HepG2 (cell line): ENCODE measurements around the gene SPATC1L. TPM values are rescaled to one million over a fixed set of nuclear protein-coding genes. Genes with fewer than 3 reads are reported as not detected.

ENCODE experiments used
- CENPT ChIP-seq: sonication (generic); formaldehyde crosslinking; IDR thresholded peaks from 2 replicates; pipeline ENCODE4 v1.8.0; 2022; ENCODE audit warnings: low read depth, mild to moderate bottlenecking, moderate library complexity, missing genetic modification reagents
- ZBTB40 ChIP-seq, 2 experiments: fragments of 450-650 bp in 1 of 2; sonication (generic) in 1 of 2; formaldehyde crosslinking in 1 of 2; IDR thresholded peaks; 2 replicates each; pipeline versions ENCODE4 v1.6.1 to v1.8.0; 2016 to 2022; ENCODE audit warnings: antibody characterized with exemption in 1 of 2, mild to moderate bottlenecking in 1 of 2, missing genetic modification reagents in 1 of 2
- polyA plus RNA-seq, 8 experiments: library from polyadenylated mRNA; depleted of rRNA in 3 of 8; stranded (reverse) in 7 of 8; unstranded in 1 of 8; fragments of >200 nt; fragmentation: Illumina TruSeq in 4 of 8; extraction: Trizol in 4 of 8; gene quantifications; 2 replicates each; pipeline versions ENCODE4 v1.2.1 to v1.2.3, GENCODE V29; 2011 to 2016; ENCODE audit warnings: low read depth in 4 of 8, missing spikeins in 1 of 8, mixed read lengths in 1 of 8; ENCODE audit not compliant: insufficient read depth in 1 of 8
- total RNA-seq, 5 experiments: library from RNA; depleted of rRNA; stranded (reverse); fragments of >200 nt; fragmentation: Illumina TruSeq; extraction: Trizol; gene quantifications; 2 replicates each; pipeline ENCODE4 v1.2.3, GENCODE V29; 2016; ENCODE audit warnings: low read depth in 1 of 5

The SPATC1L gene
- total and polyA plus RNA-seq, 2 of the 13 experiments (the other 11 are each of a cell fraction or from before 2014, with no cell fraction given), result 1.4 to 3.3 TPM

- TF ChIP-seq ZBTB40 (IDR thresholded peaks at IDR 0.05), result no peak
- TF ChIP-seq ZBTB40 (CRISPR knock-in tag; IDR thresholded peaks at IDR 0.05), result no peak
- 0 out of 2 replicates have a peak, but pooled peaks have one; percentile 45 for TF ChIP-seq CENPT (CRISPR knock-in tag)
These were observed 27.9 kb downstream of the SPATC1L start (continued) for GRCh38 chr21:46156378-46156645.
